ENCODE data around the gene ABHD12B. TPM values are rescaled to one million over a fixed set of nuclear protein-coding genes. Genes with fewer than 3 reads are reported as not detected.
"Not testable (repeated sequence)": the region's sequence is repeated elsewhere in the genome, so short reads cannot be mapped to it uniquely, and the experiment has no call there.

ABHD12B gene
- polyA plus RNA-seq, 1 of the 3 experiments (the other 2 are of a cell fraction), result not detected

DNA sequence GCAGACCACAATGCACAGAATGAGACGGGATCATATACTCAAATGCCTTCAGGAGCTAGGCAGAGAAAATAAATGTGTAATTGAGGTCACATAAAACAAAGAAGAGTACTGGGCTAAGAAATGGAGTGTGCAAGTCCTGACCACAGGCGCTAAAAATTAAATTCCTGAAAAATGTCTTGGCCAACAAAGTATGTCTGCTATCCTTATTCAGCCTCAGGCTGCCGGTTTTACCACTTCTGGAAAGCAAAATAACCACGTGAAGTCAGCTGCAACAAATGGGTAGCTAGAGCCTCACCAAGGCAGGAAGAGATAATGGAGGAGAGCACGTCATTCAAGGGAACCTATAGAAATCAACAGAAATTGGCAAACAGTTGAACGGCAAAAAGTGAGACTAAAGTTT lies 69.3 kb downstream of the ABHD12B start:
- 78% methylated on average over 6 of the region's 6 CpGs for WGBS (ENCODE audit: low lambda C conversion rate)
- CTCF ChIA-PET, result no interaction called here
- Histone ChIP-seq H3K36me3 (replicated peaks in 1 of 2; ENCODE audit: control insufficient read depth in 1 of 2, insufficient read depth in 2 of 2, low read length in 1 of 2) (no peaks in the 10 kb centered on the region), H3F3A (replicated peaks; ENCODE audit: insufficient read depth) (peaks cover 18% of the 10 kb centered on the region), H3K27ac (ENCODE audit: low read depth in 2 of 2, low read length in 1 of 2) (no peak overlapping the region), H3K4me3 (ENCODE audit: low read depth in 2 of 2, low read length in 1 of 2) (no peak overlapping the region), H3K79me2 (ENCODE audit: insufficient read depth) (no peaks in the 10 kb centered on the region), H4K20me1 (ENCODE audit: insufficient read depth) (no peaks in the 10 kb centered on the region), H3K9me2 (no peaks in the 10 kb centered on the region), H3K9me3 (no peaks in the 10 kb centered on the region), H3K4me2 (no peak overlapping the region), H3K4me1 (ENCODE audit: control insufficient read depth in 1 of 2, insufficient read depth in 2 of 2, low read depth in 1 of 2, low read length in 1 of 2) (peaks cover 0 to 10% of the 10 kb centered on the region in 2 experiments; a peak in 1 of 4 replicates), H3K27me3 (ENCODE audit: insufficient read depth) (no peaks in the 10 kb centered on the region), H2AFZ (ENCODE audit: low read depth) (no peak overlapping the region), H3K9ac (no peak overlapping the region)
- TF ChIP-seq, protein P1, sequence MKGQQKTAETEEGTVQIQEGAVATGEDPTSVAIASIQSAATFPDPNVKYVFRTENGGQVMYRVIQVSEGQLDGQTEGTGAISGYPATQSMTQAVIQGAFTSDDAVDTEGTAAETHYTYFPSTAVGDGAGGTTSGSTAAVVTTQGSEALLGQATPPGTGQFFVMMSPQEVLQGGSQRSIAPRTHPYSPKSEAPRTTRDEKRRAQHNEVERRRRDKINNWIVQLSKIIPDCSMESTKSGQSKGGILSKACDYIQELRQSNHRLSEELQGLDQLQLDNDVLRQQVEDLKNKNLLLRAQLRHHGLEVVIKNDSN (IDR thresholded peaks at IDR 0.05; ENCODE audit: borderline replicate concordance, low read depth), result no peak
- TF ChIP-seq EZH2phosphoT487 (IDR thresholded peaks at IDR 0.05; ENCODE audit: borderline replicate concordance, low read depth), result no peak
- TF ChIP-seq PBX3 (IDR thresholded peaks at IDR 0.05), result no peak
- TF ChIP-seq CTCF (IDR thresholded peaks at IDR 0.05), result no peak
- TF ChIP-seq RXRA (IDR thresholded peaks at IDR 0.05; ENCODE audit: borderline replicate concordance, low read depth), result no peak
- TF ChIP-seq MAX (IDR thresholded peaks at IDR 0.05; ENCODE audit: low read depth), result no peak
- no peak for TF ChIP-seq GABPA (IDR thresholded peaks at IDR 0.05; ENCODE audit: low read depth)
- no peak for TF ChIP-seq RCOR1 (IDR thresholded peaks at IDR 0.05; ENCODE audit: low read length)
- POLR2A ChIA-PET, result no interaction called here
- no peak for DNase-seq

DNA sequence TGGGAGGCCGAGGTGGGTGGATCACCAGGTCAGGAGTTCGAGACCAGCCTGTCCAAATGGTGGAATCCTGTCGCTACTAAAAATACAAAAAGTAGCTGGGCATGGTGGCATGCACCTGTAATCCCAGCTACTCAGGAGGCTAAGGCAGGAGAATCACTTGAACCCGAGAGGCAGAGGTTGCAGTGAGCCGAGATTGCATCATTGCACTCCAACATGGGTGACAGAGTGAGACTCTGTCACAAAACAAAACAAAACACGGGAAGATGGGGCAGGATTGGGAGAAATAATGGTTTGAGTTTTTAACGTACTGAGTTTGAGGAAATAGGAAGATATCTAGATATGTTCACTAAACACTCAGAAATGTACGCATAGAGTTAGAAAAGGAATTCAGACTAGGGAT lies 69.8 kb downstream of the ABHD12B start:
- H4K20me1 ChIP-seq (ENCODE audit: insufficient read depth); H3K27me3 ChIP-seq (ENCODE audit: insufficient read depth); H3K27ac ChIP-seq (ENCODE audit: low read depth in 2 of 2, low read length in 1 of 2); H3K9ac ChIP-seq; POLR2A ChIA-PET; H3K79me2 ChIP-seq (ENCODE audit: insufficient read depth); H3K9me2 ChIP-seq; DNase-seq; CTCF ChIA-PET; H2AFZ ChIP-seq (ENCODE audit: low read depth); H3K36me3 ChIP-seq (replicated peaks in 1 of 2; ENCODE audit: control insufficient read depth in 1 of 2, insufficient read depth in 2 of 2, low read length in 1 of 2); H3K4me2 ChIP-seq; H3K4me3 ChIP-seq (ENCODE audit: low read depth in 2 of 2, low read length in 1 of 2); H3K9me3 ChIP-seq: not testable (repeated sequence)
- Histone ChIP-seq H3K4me1 (ENCODE audit: control insufficient read depth in 1 of 2, insufficient read depth in 2 of 2, low read depth in 1 of 2, low read length in 1 of 2) (peaks cover 0 to 10% of the 10 kb centered on the region in 2 experiments; a peak in 1 of 4 replicates), H3F3A (replicated peaks; ENCODE audit: insufficient read depth) (peaks cover 18% of the 10 kb centered on the region)
- WGBS (ENCODE audit: low lambda C conversion rate), result 93% methylated on average over 8 of the region's 8 CpGs
